Activated CD4-positive, alpha-beta T cell treated with anti-CD3 and anti-CD28 coated beads, Interleukin-2, amount 10 ng/mL, durations not matched to agents 7 days and 5 days (primary cell): ENCODE data around the gene HPGDS. TPM values are rescaled to one million over a fixed set of nuclear protein-coding genes. Genes with fewer than 3 reads are reported as not detected.
A peak's percentile ranks its signal among the peaks of the same experiment; 100 is the strongest.
"Not testable (repeated sequence)": the region's sequence is repeated elsewhere in the genome, so short reads cannot be mapped to it uniquely, and the experiment has no call there.

Experiments
- CTCF ChIA-PET: fragments of 350-600 bp; sonication (Branson Sonifier 250); formaldehyde crosslinking; loops from one replicate; lab custom pipeline; 2021; ENCODE audit warnings: antibody characterized with exemption; lab: Charles Lee
- POLR2A ChIA-PET: fragments of 350-600 bp; sonication (Branson Sonifier 250); formaldehyde crosslinking; loops from one replicate; lab custom pipeline; 2021; ENCODE audit warnings: antibody characterized with exemption; lab: Charles Lee
- DNase-seq: peaks from one replicate; pipeline ENCODE4 v3.0.0-alpha.2; 2020
- H3K27ac Mint-ChIP-seq: one replicate; pipeline ENCODE4 v1.8.0; 2021; ENCODE audit warnings: mild to moderate bottlenecking, moderate library complexity, mixed read lengths
- H3K27me3 Mint-ChIP-seq: one replicate; pipeline ENCODE4 v1.8.0; 2021; ENCODE audit warnings: mixed read lengths
- H3K36me3 Mint-ChIP-seq: one replicate; pipeline ENCODE4 v1.8.0; 2021; ENCODE audit warnings: low read depth, mixed read lengths
- H3K4me1 Mint-ChIP-seq: one replicate; pipeline ENCODE4 v1.8.0; 2021; ENCODE audit warnings: mixed read lengths
- H3K4me3 Mint-ChIP-seq: one replicate; pipeline ENCODE4 v1.8.0; 2021; ENCODE audit warnings: mild to moderate bottlenecking, moderate library complexity, mixed read lengths
- H3K9me3 Mint-ChIP-seq: one replicate; pipeline ENCODE4 v1.8.0; 2021; ENCODE audit warnings: mixed read lengths
- total RNA-seq, 2 experiments: library from RNA; stranded (reverse); gene quantifications; one replicate each; pipeline ENCODE4 v1.2.3, GENCODE V29; 2021

The HPGDS gene
- total RNA-seq, 2 experiments from 2014 or later = 0.15 TPM; not detected in 1

- POLR2A ChIA-PET = no interaction called here
- no peak for DNase-seq
Measured at GRCh38 chr4:94336303-94336702, 6.3 kb downstream of the HPGDS start.

GRCh38 chr4:94334962-94335361, 7.7 kb downstream of the HPGDS start:
- H3K9me3 Mint-ChIP-seq = no peaks in the 10 kb centered on the region
- H3K4me1 Mint-ChIP-seq = peaks cover 13% of the 10 kb centered on the region
- H3K4me3 Mint-ChIP-seq = no peak overlapping the region
- DNase-seq = no peak
- POLR2A ChIA-PET = no interaction called here
- peaks cover 1% of the 10 kb centered on the region for H3K27me3 Mint-ChIP-seq
- no peaks in the 10 kb centered on the region for H3K36me3 Mint-ChIP-seq
- CTCF ChIA-PET = no interaction called here
- H3K27ac Mint-ChIP-seq = no peak overlapping the region

More at GRCh38 chr4:94336303-94336702, 6.3 kb downstream of the HPGDS start:
- peaks cover 13% of the 10 kb centered on the region for H3K4me1 Mint-ChIP-seq
- H3K27me3 Mint-ChIP-seq = no peaks in the 10 kb centered on the region
- H3K4me3 Mint-ChIP-seq = no peak overlapping the region
- no peak overlapping the region for H3K27ac Mint-ChIP-seq
- CTCF ChIA-PET = no interaction called here
- H3K9me3 Mint-ChIP-seq = no peaks in the 10 kb centered on the region
- H3K36me3 Mint-ChIP-seq = no peaks in the 10 kb centered on the region

- H3K27ac Mint-ChIP-seq = no peak overlapping the region
- CTCF ChIA-PET = no interaction called here
- DNase-seq = no peak
Measured at GRCh38 chr4:94334476-94334875, 8.2 kb downstream of the HPGDS start.

GRCh38 chr4:94333866-94334265, 8.8 kb downstream of the HPGDS start:
- ChIA-PET CTCF (no interaction called here), POLR2A (no interaction called here)
- Mint-ChIP-seq H3K4me3 (no peak overlapping the region), H3K27ac (no peak overlapping the region), H3K4me1 (peaks cover 4% of the 10 kb centered on the region), H3K36me3 (no peaks in the 10 kb centered on the region), H3K27me3 (peaks cover 3% of the 10 kb centered on the region), H3K9me3 (no peaks in the 10 kb centered on the region)
- DNase-seq = no peak

More at GRCh38 chr4:94334476-94334875, 8.2 kb downstream of the HPGDS start:
- H3K9me3 Mint-ChIP-seq = no peaks in the 10 kb centered on the region
- H3K4me3 Mint-ChIP-seq = no peak overlapping the region
- POLR2A ChIA-PET = no interaction called here
- H3K36me3 Mint-ChIP-seq = no peaks in the 10 kb centered on the region
- peaks cover 3% of the 10 kb centered on the region for H3K27me3 Mint-ChIP-seq
- peaks cover 9% of the 10 kb centered on the region for H3K4me1 Mint-ChIP-seq

- H3K4me1 Mint-ChIP-seq = no peaks in the 10 kb centered on the region
- POLR2A ChIA-PET = no interaction called here
- peaks cover 5% of the 10 kb centered on the region for H3K27me3 Mint-ChIP-seq
- peaks cover under 1% of the 10 kb centered on the region for H3K9me3 Mint-ChIP-seq
- no peak for DNase-seq
- no peak overlapping the region for H3K4me3 Mint-ChIP-seq
- H3K36me3 Mint-ChIP-seq = no peaks in the 10 kb centered on the region
- CTCF ChIA-PET = interaction anchor here (0.9 kb wide), 1 partner anchor 9 kb away, joined by 3 read pairs; no protein-coding TSS in a partner anchor
- no peak overlapping the region for H3K27ac Mint-ChIP-seq
Measured at GRCh38 chr4:94332983-94333590, 9.5 kb downstream of the HPGDS start.

GRCh38 chr4:94329933-94330332, 12.7 kb downstream of the HPGDS start:
- POLR2A ChIA-PET = no interaction called here

GRCh38 chr4:94325835-94326234, 16.8 kb downstream of the HPGDS start:
- POLR2A ChIA-PET = no interaction called here
- no peaks in the 10 kb centered on the region for H3K4me1 Mint-ChIP-seq
- CTCF ChIA-PET = no interaction called here
- DNase-seq = no peak
- H3K4me3 Mint-ChIP-seq = no peak overlapping the region
- peaks cover 19% of the 10 kb centered on the region for H3K9me3 Mint-ChIP-seq
- H3K27me3 Mint-ChIP-seq = peaks cover 5% of the 10 kb centered on the region
- no peak overlapping the region for H3K27ac Mint-ChIP-seq
- H3K36me3 Mint-ChIP-seq = peaks cover 4% of the 10 kb centered on the region

More at GRCh38 chr4:94329933-94330332, 12.7 kb downstream of the HPGDS start:
- Mint-ChIP-seq H3K4me3 (no peak overlapping the region), H3K36me3 (peaks cover 4% of the 10 kb centered on the region), H3K9me3 (peaks cover 14% of the 10 kb centered on the region), H3K4me1 (no peaks in the 10 kb centered on the region), H3K27ac (no peak overlapping the region), H3K27me3 (peaks cover 5% of the 10 kb centered on the region)
- CTCF ChIA-PET = no interaction called here
- DNase-seq = no peak

- H3K27ac Mint-ChIP-seq, CTCF ChIA-PET, DNase-seq, H3K9me3 Mint-ChIP-seq, H3K4me1 Mint-ChIP-seq, POLR2A ChIA-PET, H3K4me3 Mint-ChIP-seq, H3K27me3 Mint-ChIP-seq, H3K36me3 Mint-ChIP-seq: not testable (repeated sequence)
Measured at GRCh38 chr4:94319927-94320326, 22.7 kb downstream of the HPGDS start.

GRCh38 chr4:94307231-94307871, 35.3 kb downstream of the HPGDS start:
- POLR2A ChIA-PET = no interaction called here
- Mint-ChIP-seq H3K9me3 (peaks cover 1% of the 10 kb centered on the region), H3K27me3 (no peaks in the 10 kb centered on the region), H3K4me1 (no peaks in the 10 kb centered on the region), H3K27ac (no peak overlapping the region), H3K4me3 (no peak overlapping the region), H3K36me3 (no peaks in the 10 kb centered on the region)
- DNase-seq = no peak
- CTCF ChIA-PET = no interaction called here

- Mint-ChIP-seq H3K4me1 (no peaks in the 10 kb centered on the region), H3K4me3 (no peak overlapping the region), H3K27me3 (no peaks in the 10 kb centered on the region), H3K9me3 (no peaks in the 10 kb centered on the region), H3K27ac (no peak overlapping the region), H3K36me3 (no peaks in the 10 kb centered on the region)
- ChIA-PET CTCF (no interaction called here), POLR2A (no interaction called here)
- DNase-seq = no peak
Measured at GRCh38 chr4:94306713-94307112, 35.9 kb downstream of the HPGDS start.

GRCh38 chr4:94305466-94306225, 37.0 kb downstream of the HPGDS start:
- DNase-seq = no peak
- no peaks in the 10 kb centered on the region for H3K36me3 Mint-ChIP-seq
- no peaks in the 10 kb centered on the region for H3K27me3 Mint-ChIP-seq
- no peaks in the 10 kb centered on the region for H3K9me3 Mint-ChIP-seq
- CTCF ChIA-PET = interaction anchor here (0.6 kb wide), 1 partner anchor 9 kb away, joined by 3 read pairs; no protein-coding TSS in a partner anchor
- POLR2A ChIA-PET = no interaction called here
- no peaks in the 10 kb centered on the region for H3K4me1 Mint-ChIP-seq
- no peak overlapping the region for H3K4me3 Mint-ChIP-seq
- no peak overlapping the region for H3K27ac Mint-ChIP-seq

GRCh38 chr4:94304365-94304971, 38.2 kb downstream of the HPGDS start:
- DNase-seq = peak; percentile 24
- no peaks in the 10 kb centered on the region for H3K36me3 Mint-ChIP-seq
- no peak overlapping the region for H3K4me3 Mint-ChIP-seq
- no peaks in the 10 kb centered on the region for H3K9me3 Mint-ChIP-seq
- no peaks in the 10 kb centered on the region for H3K27me3 Mint-ChIP-seq
- no peak overlapping the region for H3K27ac Mint-ChIP-seq
- ChIA-PET POLR2A (no interaction called here), CTCF (no interaction called here)
- no peaks in the 10 kb centered on the region for H3K4me1 Mint-ChIP-seq

GRCh38 chr4:94302191-94302590, 40.4 kb downstream of the HPGDS start:
- H3K4me3 Mint-ChIP-seq = no peak overlapping the region
- ChIA-PET CTCF (no interaction called here), POLR2A (no interaction called here)
- no peaks in the 10 kb centered on the region for H3K9me3 Mint-ChIP-seq
- no peak overlapping the region for H3K27ac Mint-ChIP-seq
- H3K4me1 Mint-ChIP-seq = no peaks in the 10 kb centered on the region
- no peaks in the 10 kb centered on the region for H3K27me3 Mint-ChIP-seq
- no peak for DNase-seq
- no peaks in the 10 kb centered on the region for H3K36me3 Mint-ChIP-seq
